Vagina (tissue), 2 donors: Measurements from ENCODE around the gene SLC28A1. TPM values are rescaled to one million over a fixed set of nuclear protein-coding genes. Genes with fewer than 3 reads are reported as not detected.

Experiments used
- DNase-seq, 2 donors: peaks; one replicate each; pipeline ENCODE4 v3.0.0-alpha.2; 2017; ENCODE audit errors: extremely low spot score in 2 of 2
- H3K27ac ChIP-seq: fragments of 200-600 bp; sonication (generic); one replicate; pipeline ENCODE4 v1.5.1; 2019
- H3K27me3 ChIP-seq: fragments of 200-600 bp; sonication (generic); one replicate; pipeline ENCODE4 v1.5.1; 2019
- H3K36me3 ChIP-seq, 2 donors: fragments of 200-600 bp; sonication (generic); one replicate each; pipeline ENCODE4 v1.5.1; 2017 to 2019
- H3K4me1 ChIP-seq: fragments of 200-600 bp; sonication (generic); one replicate; pipeline ENCODE4 v1.5.1; 2019
- H3K4me3 ChIP-seq, 2 donors: fragments of 200-600 bp; sonication (generic); 1 replicate in 1 of 2; 2 replicates in 1 of 2; pipeline ENCODE4 v1.5.1; 2016 to 2019
- H3K9me3 ChIP-seq: fragments of 200-600 bp; sonication (generic); one replicate; pipeline ENCODE4 v1.5.1; 2019
- POLR2A ChIP-seq, 2 donors: fragments of 450-650 bp; IDR thresholded peaks; one replicate each; pipeline ENCODE4 v1.6.1; 2017; ENCODE audit warnings: antibody characterized with exemption in 2 of 2, mild to moderate bottlenecking in 2 of 2, moderate library complexity in 2 of 2
- POLR2AphosphoS5 ChIP-seq, 2 donors: sonication (generic); formaldehyde crosslinking; IDR thresholded peaks; one replicate each; pipeline ENCODE4 v1.9.0; 2017; ENCODE audit warnings: antibody characterized with exemption in 2 of 2, mild to moderate bottlenecking in 2 of 2, low read depth in 1 of 2; ENCODE audit not compliant: insufficient read depth in 1 of 2
- intact Hi-C: fragments of 100-400 bp; cut with DNase I; formaldehyde crosslinking; loops from one replicate; pipeline ENCODE4 v1.15.1; 2023
- total RNA-seq: library from RNA; depleted of rRNA; stranded (reverse); fragments of >200 nt; gene quantifications from one replicate; pipeline ENCODE4 v1.2.3, GENCODE V29; 2016
- TF ChIP-seq, protein P1 (sequence below), 3 experiments: fragments of 450-650 bp in 2 of 3; fragments of 200-600 bp in 1 of 3; sonication (generic) in 1 of 3; IDR thresholded peaks; one replicate each; pipeline ENCODE4 v1.5.1; 2017 to 2019; ENCODE audit warnings: antibody characterized with exemption in 3 of 3, mild to moderate bottlenecking in 2 of 3, moderate library complexity in 2 of 3

SLC28A1 gene
- total RNA-seq, 1 donor from 2014 or later: not detected

DNA sequence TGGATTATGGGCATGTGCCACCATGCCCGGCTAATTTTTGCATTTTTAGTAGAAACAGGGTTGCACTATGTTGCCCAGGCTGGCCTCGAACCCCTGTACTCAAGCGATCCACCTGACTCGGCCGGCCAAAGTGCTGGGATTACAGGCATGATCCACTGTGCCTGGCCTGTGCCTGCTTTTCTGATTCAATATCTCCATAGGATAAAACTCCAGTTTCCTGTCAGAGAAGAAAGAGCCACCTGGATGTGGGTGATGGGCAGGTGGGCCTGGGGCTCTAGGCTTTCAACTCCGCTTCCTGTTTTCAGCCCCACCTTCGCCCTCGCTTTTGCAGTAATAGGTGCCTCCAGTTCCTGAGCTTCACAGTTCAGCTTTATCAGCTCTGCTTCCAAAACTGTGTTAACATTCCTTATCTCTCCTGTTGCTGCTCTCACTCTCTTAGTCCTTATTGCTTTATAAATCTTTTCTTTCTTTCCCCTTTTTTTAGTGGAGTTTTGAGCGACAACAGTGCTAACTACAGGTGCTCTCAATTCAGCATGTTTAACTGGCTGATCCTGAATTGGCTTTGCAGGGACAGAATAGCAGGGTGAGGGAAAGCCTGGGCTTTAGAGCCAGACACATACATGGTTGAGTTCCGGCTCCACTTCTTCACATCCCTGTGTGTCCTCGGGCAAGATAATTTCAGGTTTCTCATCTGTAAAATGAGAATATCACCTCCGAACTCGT, 76.1 kb downstream of the SLC28A1 start:
- H3K4me1 ChIP-seq: peaks cover 4% of the 10 kb centered on the region
- TF ChIP-seq POLR2AphosphoS5 (IDR thresholded peaks at IDR 0.05; ENCODE audit: insufficient read depth in 1 of 2, low read depth in 1 of 2): no peak
- TF ChIP-seq POLR2A (IDR thresholded peaks at IDR 0.05): no peak
- TF ChIP-seq, protein P1, sequence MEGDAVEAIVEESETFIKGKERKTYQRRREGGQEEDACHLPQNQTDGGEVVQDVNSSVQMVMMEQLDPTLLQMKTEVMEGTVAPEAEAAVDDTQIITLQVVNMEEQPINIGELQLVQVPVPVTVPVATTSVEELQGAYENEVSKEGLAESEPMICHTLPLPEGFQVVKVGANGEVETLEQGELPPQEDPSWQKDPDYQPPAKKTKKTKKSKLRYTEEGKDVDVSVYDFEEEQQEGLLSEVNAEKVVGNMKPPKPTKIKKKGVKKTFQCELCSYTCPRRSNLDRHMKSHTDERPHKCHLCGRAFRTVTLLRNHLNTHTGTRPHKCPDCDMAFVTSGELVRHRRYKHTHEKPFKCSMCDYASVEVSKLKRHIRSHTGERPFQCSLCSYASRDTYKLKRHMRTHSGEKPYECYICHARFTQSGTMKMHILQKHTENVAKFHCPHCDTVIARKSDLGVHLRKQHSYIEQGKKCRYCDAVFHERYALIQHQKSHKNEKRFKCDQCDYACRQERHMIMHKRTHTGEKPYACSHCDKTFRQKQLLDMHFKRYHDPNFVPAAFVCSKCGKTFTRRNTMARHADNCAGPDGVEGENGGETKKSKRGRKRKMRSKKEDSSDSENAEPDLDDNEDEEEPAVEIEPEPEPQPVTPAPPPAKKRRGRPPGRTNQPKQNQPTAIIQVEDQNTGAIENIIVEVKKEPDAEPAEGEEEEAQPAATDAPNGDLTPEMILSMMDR (IDR thresholded peaks at IDR 0.05): no peak
- intact Hi-C loops: no loop called here
- no peak overlapping the region for H3K4me3 ChIP-seq
- H3K27ac ChIP-seq: no peak overlapping the region
- no peaks in the 10 kb centered on the region for H3K36me3 ChIP-seq
- H3K9me3 ChIP-seq: no peaks in the 10 kb centered on the region
- no peaks in the 10 kb centered on the region for H3K27me3 ChIP-seq
- no peak for DNase-seq

DNA sequence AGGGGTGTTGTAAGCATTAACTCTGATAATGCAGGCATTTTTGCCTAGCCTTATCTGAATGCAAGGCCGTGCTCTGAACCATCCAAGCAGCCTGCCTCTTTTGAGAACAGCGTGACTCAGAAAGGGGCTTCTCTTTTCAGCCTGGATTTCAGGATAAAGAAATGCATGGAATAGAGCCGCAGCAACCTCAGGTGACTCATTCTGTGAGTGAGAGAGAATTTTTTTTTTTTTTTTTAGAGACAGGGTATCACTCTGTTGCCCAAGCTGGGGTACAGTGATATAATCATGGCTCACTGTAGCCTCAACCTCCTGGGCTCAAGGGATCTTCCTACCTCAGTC, 76.6 kb downstream of the SLC28A1 start:
- Histone ChIP-seq H3K27me3 (no peaks in the 10 kb centered on the region), H3K9me3 (no peaks in the 10 kb centered on the region), H3K4me3 (no peak overlapping the region), H3K27ac (no peak overlapping the region), H3K4me1 (no peaks in the 10 kb centered on the region), H3K36me3 (no peaks in the 10 kb centered on the region)
- TF ChIP-seq POLR2A (IDR thresholded peaks at IDR 0.05) (no peak), POLR2AphosphoS5 (IDR thresholded peaks at IDR 0.05; ENCODE audit: insufficient read depth in 1 of 2, low read depth in 1 of 2) (no peak)
- TF ChIP-seq, protein P1 (IDR thresholded peaks at IDR 0.05): no peak
- intact Hi-C loops: no loop called here
- no peak for DNase-seq

DNA sequence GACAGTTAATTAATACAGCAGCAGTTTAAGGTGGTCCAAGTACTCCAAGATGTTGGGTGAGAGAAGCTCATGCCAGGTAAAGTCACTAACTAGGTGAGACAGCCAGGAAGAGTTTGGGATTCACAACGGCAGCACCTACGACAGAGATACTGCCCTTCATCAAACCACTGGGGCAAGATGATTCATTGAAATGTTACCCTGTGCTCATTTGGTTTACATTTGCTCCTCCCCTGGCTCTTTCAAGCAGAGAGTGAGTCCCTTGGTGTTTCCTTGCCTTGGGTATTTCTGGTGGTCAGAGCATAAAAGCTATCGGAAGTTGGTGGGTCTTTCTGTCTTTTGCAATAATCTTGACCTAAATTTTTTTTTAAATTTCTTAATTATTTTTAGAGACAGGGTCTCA, 77.2 kb downstream of the SLC28A1 start:
- H3K4me1 ChIP-seq: no peaks in the 10 kb centered on the region
- H3K36me3 ChIP-seq: no peaks in the 10 kb centered on the region
- no peaks in the 10 kb centered on the region for H3K9me3 ChIP-seq
- no peak overlapping the region for H3K27ac ChIP-seq
- H3K4me3 ChIP-seq: no peak overlapping the region
- intact Hi-C loops: no loop called here
- no peak for DNase-seq
- no peaks in the 10 kb centered on the region for H3K27me3 ChIP-seq
- TF ChIP-seq, protein P1 (IDR thresholded peaks at IDR 0.05): no peak
- TF ChIP-seq POLR2AphosphoS5 (IDR thresholded peaks at IDR 0.05; ENCODE audit: insufficient read depth in 1 of 2, low read depth in 1 of 2) (no peak), POLR2A (IDR thresholded peaks at IDR 0.05) (no peak)

DNA sequence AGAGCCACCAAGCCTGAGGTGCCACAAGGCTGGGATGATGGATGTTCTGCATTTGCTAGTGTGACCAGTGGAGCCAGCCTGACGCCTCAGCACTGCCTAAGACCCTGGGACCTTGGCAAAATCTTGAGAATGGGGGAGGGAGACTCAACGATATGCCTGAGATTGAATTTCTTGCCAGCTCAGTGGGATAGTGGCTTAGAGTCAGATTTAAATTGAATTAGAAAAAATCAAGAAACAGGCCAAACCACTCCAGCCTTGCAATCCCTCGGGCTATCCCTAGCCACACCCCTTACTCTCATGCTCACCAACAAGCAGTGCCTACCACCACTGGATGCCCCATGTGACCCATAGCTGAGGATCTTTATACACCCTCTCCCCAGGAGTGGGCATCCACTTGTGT, 78.5 kb downstream of the SLC28A1 start:
- no peak overlapping the region for H3K27ac ChIP-seq
- no peaks in the 10 kb centered on the region for H3K9me3 ChIP-seq
- no peaks in the 10 kb centered on the region for H3K27me3 ChIP-seq
- intact Hi-C loops: no loop called here
- no peaks in the 10 kb centered on the region for H3K4me1 ChIP-seq
- TF ChIP-seq, protein P1 (IDR thresholded peaks at IDR 0.05): no peak
- TF ChIP-seq POLR2AphosphoS5 (IDR thresholded peaks at IDR 0.05; ENCODE audit: insufficient read depth in 1 of 2, low read depth in 1 of 2) (no peak), POLR2A (IDR thresholded peaks at IDR 0.05) (no peak)
- H3K36me3 ChIP-seq: no peaks in the 10 kb centered on the region
- no peak for DNase-seq
- no peak overlapping the region for H3K4me3 ChIP-seq

DNA sequence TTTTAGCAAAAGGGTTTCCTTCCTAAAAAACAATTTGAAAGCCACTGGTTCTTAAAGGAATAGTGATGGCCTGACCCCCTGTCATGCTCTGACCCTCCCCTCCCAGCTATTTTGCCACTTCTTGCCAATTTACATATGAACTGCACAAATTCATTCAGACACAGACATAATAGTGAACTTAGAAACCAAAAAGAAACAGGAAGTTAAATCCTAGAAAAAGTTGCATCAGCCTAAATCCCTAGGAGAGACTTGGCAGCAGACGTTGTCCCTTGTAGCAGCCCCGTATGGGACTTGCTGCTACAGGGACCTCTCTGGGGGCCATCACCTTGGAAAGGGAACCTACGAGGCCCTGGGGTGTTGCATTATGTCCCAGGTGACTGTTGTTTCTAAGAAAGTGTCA, 82.9 kb downstream of the SLC28A1 start:
- no peak for TF ChIP-seq POLR2AphosphoS5 (IDR thresholded peaks at IDR 0.05; ENCODE audit: insufficient read depth in 1 of 2, low read depth in 1 of 2)
- TF ChIP-seq, protein P1 (IDR thresholded peaks at IDR 0.05): no peak
- H3K27me3 ChIP-seq: no peaks in the 10 kb centered on the region
- H3K36me3 ChIP-seq: no peaks in the 10 kb centered on the region
- no peak for DNase-seq
- H3K4me3 ChIP-seq: no peak overlapping the region
- H3K9me3 ChIP-seq: no peaks in the 10 kb centered on the region
- no peaks in the 10 kb centered on the region for H3K4me1 ChIP-seq
- intact Hi-C loops: no loop called here
- H3K27ac ChIP-seq: no peak overlapping the region
